Omental fat pad (tissue), 4 donors: ENCODE data around the gene SNX25. TPM values are rescaled to one million over a fixed set of nuclear protein-coding genes. Genes with fewer than 3 reads are reported as not detected.

ENCODE experiments used
- ATAC-seq: fragments of 150-250 bp; one replicate; pipeline ENCODE4 v1.9.1; 2016; ENCODE audit warnings: mild to moderate bottlenecking, moderate library complexity; ENCODE audit not compliant: low FRiP score
- DNase-seq: peaks from one replicate; pipeline ENCODE4 v3.0.0-alpha.2; 2019; ENCODE audit warnings: low spot score
- total RNA-seq, 4 donors: library from RNA; depleted of rRNA; stranded (reverse); fragments of >200 nt; gene quantifications; one replicate each; pipeline ENCODE4 v1.1.0, GENCODE V29; 2016
- TF ChIP-seq, protein P1 (sequence below), 3 donors: fragments of 450-650 bp; IDR thresholded peaks; one replicate each; pipeline ENCODE4 v1.5.1; 2016 to 2017; ENCODE audit warnings: antibody characterized with exemption in 3 of 3, mild to moderate bottlenecking in 3 of 3, moderate library complexity in 2 of 3

Gene SNX25
- total RNA-seq, 4 donors from 2014 or later, result 16.0 to 22.5 (median 21.9) TPM

DNA sequence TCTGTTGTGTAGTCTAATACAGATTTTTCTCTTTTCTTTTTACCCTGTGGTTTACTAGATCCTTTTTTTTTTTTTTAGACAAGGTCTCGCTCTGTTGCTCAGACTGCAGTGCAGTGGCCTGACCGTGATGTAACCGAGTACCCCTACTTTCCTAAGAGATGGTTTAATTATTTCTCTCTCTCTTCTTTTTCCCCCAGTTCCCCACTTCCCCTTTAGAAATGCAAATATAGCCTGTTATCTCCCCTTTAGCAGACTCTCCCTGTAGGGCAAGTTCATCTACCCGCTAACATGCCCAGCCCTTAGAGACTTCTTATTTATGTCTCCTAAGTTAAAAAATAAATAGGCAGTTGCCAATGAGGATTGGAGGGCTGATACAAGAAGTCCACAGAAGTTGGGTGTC, 4.5 kb downstream of the SNX25 start:
- DNase-seq (no peak), ATAC-seq (no peak)
- TF ChIP-seq, protein P1, sequence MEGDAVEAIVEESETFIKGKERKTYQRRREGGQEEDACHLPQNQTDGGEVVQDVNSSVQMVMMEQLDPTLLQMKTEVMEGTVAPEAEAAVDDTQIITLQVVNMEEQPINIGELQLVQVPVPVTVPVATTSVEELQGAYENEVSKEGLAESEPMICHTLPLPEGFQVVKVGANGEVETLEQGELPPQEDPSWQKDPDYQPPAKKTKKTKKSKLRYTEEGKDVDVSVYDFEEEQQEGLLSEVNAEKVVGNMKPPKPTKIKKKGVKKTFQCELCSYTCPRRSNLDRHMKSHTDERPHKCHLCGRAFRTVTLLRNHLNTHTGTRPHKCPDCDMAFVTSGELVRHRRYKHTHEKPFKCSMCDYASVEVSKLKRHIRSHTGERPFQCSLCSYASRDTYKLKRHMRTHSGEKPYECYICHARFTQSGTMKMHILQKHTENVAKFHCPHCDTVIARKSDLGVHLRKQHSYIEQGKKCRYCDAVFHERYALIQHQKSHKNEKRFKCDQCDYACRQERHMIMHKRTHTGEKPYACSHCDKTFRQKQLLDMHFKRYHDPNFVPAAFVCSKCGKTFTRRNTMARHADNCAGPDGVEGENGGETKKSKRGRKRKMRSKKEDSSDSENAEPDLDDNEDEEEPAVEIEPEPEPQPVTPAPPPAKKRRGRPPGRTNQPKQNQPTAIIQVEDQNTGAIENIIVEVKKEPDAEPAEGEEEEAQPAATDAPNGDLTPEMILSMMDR (IDR thresholded peaks at IDR 0.05), result no peak

- TF ChIP-seq, protein P1 (IDR thresholded peaks at IDR 0.05), result no peak
- no peak for DNase-seq
- ATAC-seq, result no peak
Measured at GRCh38 chr4:185215261-185215660, 5.9 kb downstream of the SNX25 start.

GRCh38 chr4:185217408-185217975, 8.1 kb downstream of the SNX25 start:
- TF ChIP-seq, protein P1 (IDR thresholded peaks at IDR 0.05), result no peak
- ATAC-seq, result no peak
- DNase-seq, result no peak

GRCh38 chr4:185218312-185218711, 8.9 kb downstream of the SNX25 start:
- TF ChIP-seq, protein P1 (IDR thresholded peaks at IDR 0.05), result no peak
- DNase-seq (no peak), ATAC-seq (no peak)

- ATAC-seq (no peak), DNase-seq (no peak)
- TF ChIP-seq, protein P1 (IDR thresholded peaks at IDR 0.05), result no peak
Measured at GRCh38 chr4:185219551-185220344, 10.3 kb downstream of the SNX25 start.

DNA sequence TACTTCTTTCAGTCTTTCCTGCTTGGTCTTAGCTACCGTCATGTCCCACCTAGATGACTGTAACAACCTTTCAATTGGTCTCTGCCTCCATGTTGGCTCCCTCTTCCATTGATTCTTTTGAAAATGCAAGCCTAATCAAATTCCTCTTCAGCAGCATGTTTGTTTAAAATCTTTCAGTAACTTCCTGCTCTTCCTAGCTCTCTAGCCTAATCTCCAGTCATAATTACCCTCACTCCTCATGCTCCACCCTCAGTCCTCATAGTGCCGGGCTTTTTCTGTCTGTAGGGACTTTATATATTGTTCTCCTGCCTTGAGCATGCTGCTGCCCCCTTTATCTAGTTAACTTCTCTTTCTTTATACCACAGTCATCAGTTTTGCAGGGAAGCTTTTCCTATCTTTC, 12.1 kb downstream of the SNX25 start:
- TF ChIP-seq, protein P1 (IDR thresholded peaks at IDR 0.05), result no peak
- DNase-seq (no peak), ATAC-seq (no peak)

- no peak for ATAC-seq
- TF ChIP-seq, protein P1 (IDR thresholded peaks at IDR 0.05), result no peak
- no peak for DNase-seq
Measured at GRCh38 chr4:185221912-185222311, 12.5 kb downstream of the SNX25 start.
